ENCODE measurements around the gene ADAMTS20.

GRCh38 chr12:43357141-43357540 is 194.9 kb downstream of the ADAMTS20 start:
- no peak for TF ChIP-seq CTCF (IDR thresholded peaks at IDR 0.05; ENCODE audit: low read depth, low read length, poor library complexity, severe bottlenecking)
- TF ChIP-seq EZH2phosphoT487 (IDR thresholded peaks at IDR 0.05; ENCODE audit: borderline replicate concordance, low read length): no peak
